Upper lobe of left lung (tissue), 6 donors: ENCODE results near the gene PTGIS. TPM values are rescaled to one million over a fixed set of nuclear protein-coding genes. Genes with fewer than 3 reads are reported as not detected.

ENCODE experiments used
- ATAC-seq, 2 donors: fragments of 200-7000 bp; cut with Tn5 transposase; one replicate each; pipeline ENCODE4 v1.9.1; 2022; ENCODE audit warnings: mild to moderate bottlenecking in 2 of 2, moderate library complexity in 2 of 2; ENCODE audit not compliant: low FRiP score in 2 of 2
- DNase-seq, 2 donors: peaks; one replicate each; pipeline ENCODE4 v3.0.0-alpha.2; 2019 to 2020
- H3K27ac ChIP-seq, 4 donors: fragments of 200-600 bp; sonication (generic); one replicate each; pipeline ENCODE4 v1.5.1; 2016 to 2019
- H3K27me3 ChIP-seq, 4 donors: fragments of 200-600 bp; sonication (generic); one replicate each; pipeline ENCODE4 v1.5.1; 2017 to 2019
- H3K36me3 ChIP-seq, 4 donors: fragments of 200-600 bp; sonication (generic); one replicate each; pipeline ENCODE4 v1.5.1; 2016 to 2019
- H3K4me1 ChIP-seq, 4 donors: fragments of 200-600 bp; sonication (generic); one replicate each; pipeline ENCODE4 v1.5.1; 2018 to 2019
- H3K4me3 ChIP-seq, 4 donors: fragments of 200-600 bp; sonication (generic); one replicate each; pipeline ENCODE4 v1.5.1; 2017 to 2019; ENCODE audit warnings: mild to moderate bottlenecking in 2 of 4, moderate library complexity in 1 of 4
- H3K9me3 ChIP-seq, 4 donors: fragments of 200-600 bp; sonication (generic); one replicate each; pipeline ENCODE4 v1.5.1; 2018 to 2019
- CTCF ChIP-seq, 6 experiments: fragments of 450-650 bp in 4 of 6; fragments of 200-600 bp in 2 of 6; sonication (generic) in 2 of 6; IDR thresholded peaks; one replicate each; pipeline ENCODE4 v1.5.1; 2016 to 2019; ENCODE audit warnings: antibody characterized with exemption in 6 of 6
- EP300 ChIP-seq, 4 donors: sonication (generic); formaldehyde crosslinking; IDR thresholded peaks; one replicate each; pipeline ENCODE4 v1.5.1; 2017; ENCODE audit warnings: antibody characterized with exemption in 4 of 4, control low read depth in 2 of 4
- POLR2A ChIP-seq, 4 donors: fragments of 450-650 bp; IDR thresholded peaks; one replicate each; pipeline ENCODE4 v1.5.1; 2016 to 2017; ENCODE audit warnings: antibody characterized with exemption in 4 of 4, mild to moderate bottlenecking in 2 of 4
- POLR2AphosphoS5 ChIP-seq, 2 donors: sonication (generic); formaldehyde crosslinking; IDR thresholded peaks; one replicate each; pipeline ENCODE4 v1.5.1; 2017; ENCODE audit warnings: antibody characterized with exemption in 2 of 2
- WGBS, 2 donors: methylation state at CpG; one replicate each; pipeline ENCODE4 v1.1.5; 2017 to 2018; 5-methylcytosine and 5-hydroxymethylcytosine counted together
- total RNA-seq, 6 donors: library from RNA; depleted of rRNA in 4 of 6; stranded (reverse); fragments of >200 nt in 4 of 6; gene quantifications; one replicate each; pipeline versions ENCODE4 v1.1.0 to v1.2.1, GENCODE V29; 2016 to 2021
- donor health status: DM: no; HTN: no; CAD: no; lungs with moderate emphysema.
- donor health status: DM: no; HTN: yes; CAD: no; lungs with severe emphysema.

The PTGIS gene
- total RNA-seq, 6 donors from 2014 or later, result 8.2 to 71.4 (median 18.4) TPM

GRCh38 chr20:49481116-49481515, 86.8 kb downstream of the PTGIS start:
- no peak for ATAC-seq
- Histone ChIP-seq H3K4me1 (peaks cover 20 to 27% (median 22%) of the 10 kb centered on the region in 4 donors), H3K36me3 (no peaks in the 10 kb centered on the region), H3K9me3 (no peaks in the 10 kb centered on the region), H3K27ac (no peak overlapping the region), H3K4me3 (no peak overlapping the region), H3K27me3 (peaks cover 0 to 30% (median 15%) of the 10 kb centered on the region in 4 donors)
- TF ChIP-seq CTCF (IDR thresholded peaks at IDR 0.05) (no peak), EP300 (IDR thresholded peaks at IDR 0.05) (no peak), POLR2A (IDR thresholded peaks at IDR 0.05) (no peak), POLR2AphosphoS5 (IDR thresholded peaks at IDR 0.05) (no peak)
- 82 to 90% methylated on average over 3 of the region's 3 CpGs for WGBS, 2 donors
- no peak for DNase-seq

GRCh38 chr20:49480236-49480635, 87.7 kb downstream of the PTGIS start:
- Histone ChIP-seq H3K27ac (no peak overlapping the region), H3K4me3 (no peak overlapping the region), H3K4me1 (peaks cover 20 to 27% (median 22%) of the 10 kb centered on the region in 4 donors), H3K27me3 (peaks cover 0 to 29% (median 14%) of the 10 kb centered on the region in 4 donors), H3K9me3 (no peaks in the 10 kb centered on the region), H3K36me3 (no peaks in the 10 kb centered on the region)
- no peak for ATAC-seq
- TF ChIP-seq CTCF (IDR thresholded peaks at IDR 0.05), result no peak
- no peak for TF ChIP-seq EP300 (IDR thresholded peaks at IDR 0.05)
- no peak for TF ChIP-seq POLR2A (IDR thresholded peaks at IDR 0.05)
- no peak for TF ChIP-seq POLR2AphosphoS5 (IDR thresholded peaks at IDR 0.05)
- no peak for DNase-seq
- 51 to 61% methylated on average over 3 of the region's 3 CpGs for WGBS, 2 donors

GRCh38 chr20:49479785-49480184, 88.2 kb downstream of the PTGIS start:
- DNase-seq (no peak), ATAC-seq (no peak)
- TF ChIP-seq POLR2A (IDR thresholded peaks at IDR 0.05), result no peak
- TF ChIP-seq POLR2AphosphoS5 (IDR thresholded peaks at IDR 0.05), result no peak
- no peak for TF ChIP-seq EP300 (IDR thresholded peaks at IDR 0.05)
- no peak for TF ChIP-seq CTCF (IDR thresholded peaks at IDR 0.05)
- no peaks in the 10 kb centered on the region for H3K9me3 ChIP-seq
- H3K36me3 ChIP-seq, result no peaks in the 10 kb centered on the region
- 43 to 58% methylated on average over 5 to 6 of the region's 6 CpGs for WGBS, 2 donors
- peaks cover 20 to 27% (median 21%) of the 10 kb centered on the region in 4 donors for H3K4me1 ChIP-seq
- H3K27ac ChIP-seq, result no peak overlapping the region
- H3K27me3 ChIP-seq, result peaks cover 0 to 27% (median 12%) of the 10 kb centered on the region in 4 donors
- H3K4me3 ChIP-seq, result no peak overlapping the region

DNA sequence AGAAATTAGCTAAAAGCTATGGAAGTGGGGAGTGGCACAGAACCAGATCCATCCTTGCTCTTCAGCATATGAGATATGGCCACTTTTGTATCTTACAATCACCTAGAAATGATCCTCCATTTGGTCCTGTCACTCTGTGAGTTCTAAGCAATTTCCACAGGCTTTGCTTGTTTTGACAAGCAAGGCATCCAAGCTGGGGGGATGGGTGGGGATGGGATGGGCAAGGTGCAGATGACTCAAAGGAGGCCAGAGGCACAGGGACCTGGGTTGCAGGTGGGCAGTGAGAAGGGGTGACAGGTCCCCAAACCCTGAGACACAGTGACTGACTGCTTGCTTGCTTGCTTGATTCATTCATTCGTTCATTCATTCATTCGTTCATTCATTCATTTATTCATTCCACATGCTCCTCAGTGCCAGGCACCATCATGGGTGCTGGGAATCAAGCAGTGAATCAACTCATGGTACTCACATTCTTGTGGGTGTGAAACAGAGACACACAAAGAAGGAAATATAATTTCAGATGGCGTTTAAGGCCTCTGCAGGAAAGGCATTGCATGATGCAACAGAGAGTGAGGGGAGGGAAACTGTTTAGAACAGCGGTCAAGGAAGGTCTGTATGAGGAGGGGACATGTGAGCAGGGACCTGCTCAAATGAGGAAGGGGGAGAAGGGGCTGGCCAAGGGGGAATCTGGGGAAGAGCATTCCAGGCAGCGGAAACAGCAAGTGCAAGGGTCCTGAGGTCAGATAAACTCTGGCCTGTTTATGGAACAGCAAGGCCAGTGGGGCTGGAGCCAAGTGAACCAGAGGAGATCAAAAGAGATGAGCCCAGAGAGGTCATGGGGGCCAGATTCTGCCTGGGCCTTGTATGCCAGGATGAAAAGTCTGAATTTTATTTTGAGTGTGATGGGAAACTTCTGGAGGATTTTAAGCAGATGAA, 88.9 kb downstream of the PTGIS start:
- no peak for DNase-seq
- H3K27me3 ChIP-seq, result peaks cover 0 to 20% (median 10%) of the 10 kb centered on the region in 4 donors
- no peaks in the 10 kb centered on the region for H3K9me3 ChIP-seq
- H3K27ac ChIP-seq, result no peak overlapping the region
- no peak overlapping the region for H3K4me3 ChIP-seq
- no peak for ATAC-seq
- WGBS, 2 donors, result 35 to 60% methylated on average over 5 of the region's 5 CpGs
- peaks cover 14 to 19% (median 14%) of the 10 kb centered on the region in 4 donors for H3K4me1 ChIP-seq
- H3K36me3 ChIP-seq, result no peaks in the 10 kb centered on the region
- TF ChIP-seq POLR2AphosphoS5 (IDR thresholded peaks at IDR 0.05) (no peak), EP300 (IDR thresholded peaks at IDR 0.05) (no peak), POLR2A (IDR thresholded peaks at IDR 0.05) (no peak), CTCF (IDR thresholded peaks at IDR 0.05) (no peak)
